Pancreas (tissue), 10 donors: Measurements from ENCODE around the gene KLF6. TPM values are rescaled to one million over a fixed set of nuclear protein-coding genes. Genes with fewer than 3 reads are reported as not detected.

ENCODE experiments used
- ATAC-seq, 4 donors: fragments of 200-7000 bp; cut with Tn5 transposase; one replicate each; pipeline versions ENCODE4 v1.8.0 to v1.9.1; 2020; ENCODE audit warnings: mild to moderate bottlenecking in 4 of 4, moderate library complexity in 4 of 4
- DNase-seq, 6 donors: peaks; one replicate each; pipeline ENCODE4 v3.0.0-alpha.2; 2020
- FAIRE-seq: peaks from 2 replicates; lab custom pipeline; 2012; peaks lifted over from hg19 to GRCh38; lab: Jason Lieb, UNC
- H3K27ac ChIP-seq, 4 donors: fragments of 200-600 bp; sonication (generic); 1 replicate in 3 of 4; 2 replicates in 1 of 4; pipeline versions ENCODE4 v1.5.0 to v1.8.0; 2020
- H3K27me3 ChIP-seq, 4 donors: fragments of 200-600 bp; one replicate each; pipeline ENCODE4 v1.8.0; 2021
- H3K36me3 ChIP-seq, 3 donors: fragments of 200-600 bp; sonication (generic) in 1 of 3; one replicate each; pipeline versions ENCODE4 v1.5.0 to v1.8.0; 2020 to 2021
- H3K4me1 ChIP-seq, 3 donors: fragments of 200-600 bp; one replicate each; pipeline ENCODE4 v1.8.0; 2021
- H3K4me3 ChIP-seq, 4 donors: fragments of 200-600 bp; sonication (generic) in 2 of 4; one replicate each; pipeline versions ENCODE4 v1.5.0 to v1.8.0; 2020 to 2021
- H3K9me3 ChIP-seq, 4 donors: fragments of 200-600 bp; one replicate each; pipeline ENCODE4 v1.8.0; 2021
- CTCF ChIP-seq, 4 donors: fragments of 200-600 bp; sonication (generic) in 3 of 4; IDR thresholded peaks; one replicate each; pipeline versions ENCODE4 v1.5.0 to v1.8.0; 2021; ENCODE audit warnings: antibody characterized with exemption in 4 of 4
- WGBS, 2 donors: extraction: QIAGEN DNeasy Blood & Tissue Kit; methylation state at CpG; one replicate each; pipeline ENCODE4 v1.1.7; 2013; 5-methylcytosine and 5-hydroxymethylcytosine counted together
- intact Hi-C, 3 donors: fragments of 100-400 bp; cut with DNase I; formaldehyde crosslinking; loops; one replicate each; pipeline versions ENCODE4 v1.11.1 to v1.14.2; 2022
- polyA plus RNA-seq, 2 donors: library from polyadenylated mRNA; stranded (reverse); fragments of 200-250 nt; gene quantifications; one replicate each; pipeline ENCODE4 v1.2.3, GENCODE V29; 2013
- total RNA-seq, 6 donors: library from RNA; stranded (reverse); fragmentation: NEBNext Ultra II Directional in 4 of 6; extraction: Animal tissue kit (Norgen Biotek cat#: 25700) in 4 of 6; gene quantifications; one replicate each; pipeline versions ENCODE4 v1.2.1 to v1.2.4, GENCODE V29; 2021 to 2023
- donor health status: healthy with polysubstance abuse.
- donor health status: DM: no; HTN: no; CAD: no; lungs with moderate emphysema.
- donor health status: DM: no; HTN: no; CAD: no.
- donor health status: control.
- donor health status: control.
- donor health status: Bipolar disorder and iron deficiency.
- donor health status: DM: yes; HTN: yes; CAD: no.
- donor health status: DM: no; HTN: no; CAD: no.
- donor health status: DM: no; HTN: no; CAD: no.
- donor health status: DM: yes; HTN: yes; CAD: no.

Gene KLF6
- total and polyA plus RNA-seq, 8 donors: 29.0 to 157 (median 57.9) TPM

- ATAC-seq (no peak), DNase-seq (no peak), FAIRE-seq (no peak)
- H3K4me1 ChIP-seq: peaks cover 5 to 25% (median 19%) of the 10 kb centered on the region in 3 donors
- peaks cover 3 to 26% (median 7%) of the 10 kb centered on the region in 3 donors for H3K36me3 ChIP-seq
- intact Hi-C loops: no loop called here
- no peaks in the 10 kb centered on the region for H3K9me3 ChIP-seq
- no peaks in the 10 kb centered on the region for H3K27me3 ChIP-seq
- WGBS, 2 donors: 84 to 86% methylated on average over 10 of the region's 10 CpGs
- no peak overlapping the region for H3K4me3 ChIP-seq
- no peak overlapping the region for H3K27ac ChIP-seq
- no peak for TF ChIP-seq CTCF (IDR thresholded peaks at IDR 0.05)
These were observed 11.5 kb downstream of the KLF6 start for GRCh38 chr10:3773460-3774017.

GRCh38 chr10:3772361-3773171, 12.4 kb downstream of the KLF6 start:
- Histone ChIP-seq H3K4me3 (no peak overlapping the region), H3K9me3 (no peaks in the 10 kb centered on the region), H3K4me1 (peaks cover 0 to 15% (median 14%) of the 10 kb centered on the region in 3 donors), H3K27ac (no peak overlapping the region), H3K27me3 (no peaks in the 10 kb centered on the region), H3K36me3 (peaks cover 0 to 17% (median 3%) of the 10 kb centered on the region in 3 donors)
- FAIRE-seq (no peak), DNase-seq (no peak), ATAC-seq (no peak)
- no peak for TF ChIP-seq CTCF (IDR thresholded peaks at IDR 0.05)
- WGBS, 2 donors: 87 to 89% methylated on average over 10 of the region's 10 CpGs
- intact Hi-C loops: no loop called here

GRCh38 chr10:3770611-3771110, 14.3 kb downstream of the KLF6 start:
- intact Hi-C loops: no loop called here
- H3K27ac ChIP-seq: no peak overlapping the region

GRCh38 chr10:3769556-3769955, 15.5 kb downstream of the KLF6 start:
- DNase-seq: no peak
- H3K9me3 ChIP-seq: no peaks in the 10 kb centered on the region
- peaks cover 0 to 2% (median 0%) of the 10 kb centered on the region in 3 donors for H3K4me1 ChIP-seq
- ATAC-seq: no peak
- H3K36me3 ChIP-seq: no peaks in the 10 kb centered on the region
- WGBS, 2 donors: 78 to 86% methylated on average over 4 of the region's 4 CpGs
- no peaks in the 10 kb centered on the region for H3K27me3 ChIP-seq
- H3K4me3 ChIP-seq: no peak overlapping the region
- no peak for FAIRE-seq
- H3K27ac ChIP-seq: no peak overlapping the region
- TF ChIP-seq CTCF (IDR thresholded peaks at IDR 0.05): no peak
- intact Hi-C loops: loop anchor here in 1 of 3 donors (10.0 kb wide), 1 partner anchor 535 kb away; no protein-coding TSS in a partner anchor

More at GRCh38 chr10:3770611-3771110, 14.3 kb downstream of the KLF6 start:
- DNase-seq (no peak), FAIRE-seq (no peak), ATAC-seq (no peak)
- H3K4me3 ChIP-seq: no peak overlapping the region
- whole genome bisulfite sequencing, 2 donors: 90 to 94% methylated on average over 8 of the region's 8 CpGs
- H3K27me3 ChIP-seq: no peaks in the 10 kb centered on the region
- H3K9me3 ChIP-seq: no peaks in the 10 kb centered on the region
- TF ChIP-seq CTCF (IDR thresholded peaks at IDR 0.05): no peak
- no peaks in the 10 kb centered on the region for H3K4me1 ChIP-seq
- no peaks in the 10 kb centered on the region for H3K36me3 ChIP-seq
